Measurements from ENCODE around the gene MS4A10.

The MS4A10 gene

GRCh38 chr11:60838132-60838531 lies 53.0 kb downstream of the MS4A10 start:
- DNase-seq (ENCODE audit: low read depth), result no peak
- peak; percentile 31 for TF ChIP-seq CTCF (IDR thresholded peaks at IDR 0.05; ENCODE audit: control insufficient read depth, insufficient read depth, low read depth, low read length, missing control alignments)
- H3K4me3 ChIP-seq (ENCODE audit: control insufficient read depth, low read depth, low read length), result no peak overlapping the region

GRCh38 chr11:60840470-60841430 lies 55.6 kb downstream of the MS4A10 start:
- peak; percentile 82 for DNase-seq (ENCODE audit: low read depth)
- no peak for TF ChIP-seq CTCF (IDR thresholded peaks at IDR 0.05; ENCODE audit: control insufficient read depth, insufficient read depth, low read depth, low read length, missing control alignments)
- H3K4me3 ChIP-seq (ENCODE audit: control insufficient read depth, low read depth, low read length), result no peak overlapping the region

DNA sequence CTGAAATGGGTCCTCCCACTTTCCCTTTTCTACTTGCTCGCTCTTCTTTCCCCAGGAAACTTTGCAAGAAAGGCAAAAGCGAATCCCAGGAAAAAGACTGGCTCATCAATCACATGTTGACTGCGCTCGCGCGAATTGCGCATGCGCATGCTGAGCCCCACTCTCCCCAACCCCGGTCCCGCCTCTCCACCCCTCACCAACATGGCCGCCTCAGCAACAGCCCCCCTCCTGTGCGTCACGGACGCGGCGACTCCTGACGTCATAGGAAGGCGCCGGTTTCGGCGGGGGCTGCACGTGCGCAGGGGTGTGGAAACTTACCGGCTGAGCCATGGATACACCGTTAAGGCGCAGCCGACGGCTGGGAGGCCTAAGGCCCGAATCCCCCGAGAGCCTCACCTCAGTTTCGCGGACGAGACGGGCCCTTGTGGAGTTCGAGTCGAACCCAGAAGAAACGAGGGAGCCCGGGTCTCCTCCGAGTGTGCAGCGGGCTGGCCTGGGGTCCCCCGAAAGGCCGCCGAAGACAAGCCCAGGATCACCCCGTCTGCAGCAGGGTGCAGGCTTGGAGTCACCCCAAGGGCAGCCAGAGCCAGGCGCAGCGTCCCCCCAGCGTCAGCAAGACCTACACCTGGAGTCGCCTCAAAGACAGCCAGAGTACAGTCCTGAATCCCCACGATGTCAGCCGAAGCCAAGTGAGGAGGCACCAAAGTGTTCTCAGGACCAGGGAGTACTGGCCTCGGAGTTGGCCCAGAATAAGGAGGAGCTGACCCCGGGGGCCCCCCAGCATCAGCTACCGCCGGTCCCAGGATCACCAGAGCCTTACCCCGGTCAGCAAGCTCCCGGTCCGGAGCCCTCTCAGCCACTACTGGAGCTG lies 56.9 kb downstream of the MS4A10 start, which contains the start of gene CCDC86:
CCDC86 (plus strand) TSS at position 317 of the 871 bp plus-strand sequence; CDS start at position 329, 12 bp downstream.
- no peak for TF ChIP-seq CTCF (IDR thresholded peaks at IDR 0.05; ENCODE audit: control insufficient read depth, insufficient read depth, low read depth, low read length, missing control alignments)
- DNase-seq (ENCODE audit: low read depth), result peak; percentile 80
- peak within 1 kb of the TSS; percentile 99 for H3K4me3 ChIP-seq (ENCODE audit: control insufficient read depth, low read depth, low read length)

DNA sequence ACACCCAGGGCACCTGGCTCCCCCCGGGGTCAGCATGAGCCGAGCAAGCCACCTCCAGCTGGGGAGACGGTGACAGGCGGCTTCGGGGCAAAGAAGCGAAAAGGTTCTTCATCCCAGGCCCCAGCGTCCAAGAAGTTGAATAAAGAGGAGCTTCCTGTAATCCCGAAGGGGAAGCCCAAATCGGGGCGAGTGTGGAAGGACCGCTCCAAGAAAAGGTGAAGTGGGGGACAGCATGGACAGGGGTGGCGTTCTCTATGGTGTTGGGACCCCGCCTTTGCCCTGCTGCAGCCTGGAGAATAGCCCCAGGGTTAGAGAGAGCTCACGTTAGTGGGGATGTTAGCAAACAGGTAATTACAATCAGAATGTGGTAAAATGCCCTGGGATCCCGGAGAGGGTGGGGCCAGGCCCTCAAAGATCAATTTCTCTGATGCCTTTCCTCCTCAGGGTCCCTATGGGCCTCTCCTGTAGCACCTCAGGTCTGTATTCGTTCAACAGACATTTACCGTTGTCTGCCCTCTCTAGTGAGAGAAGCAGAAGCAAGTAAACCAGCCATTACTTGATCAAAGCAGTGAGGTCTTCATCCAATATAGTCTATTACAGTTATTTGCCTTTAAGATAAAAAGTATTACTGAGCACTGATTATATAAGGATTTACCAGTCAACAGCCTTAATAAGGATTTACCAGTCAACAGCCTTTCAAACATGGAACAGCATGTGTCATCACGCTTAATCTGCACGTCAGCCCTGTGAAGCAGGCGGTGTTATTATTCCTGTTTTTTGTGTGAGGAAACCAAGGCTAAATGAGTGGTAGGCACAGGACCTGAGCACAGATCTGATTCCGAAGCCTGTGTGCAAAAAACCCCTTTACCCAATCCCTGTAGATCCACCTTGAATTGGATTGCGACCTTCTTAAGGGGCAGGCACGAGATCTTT lies 57.8 kb downstream of the MS4A10 start:
- no peak for TF ChIP-seq CTCF (IDR thresholded peaks at IDR 0.05; ENCODE audit: control insufficient read depth, insufficient read depth, low read depth, low read length, missing control alignments)
- H3K4me3 ChIP-seq (ENCODE audit: control insufficient read depth, low read depth, low read length), result peak overlapping the region; percentile 99
- DNase-seq (ENCODE audit: low read depth), result no peak

- H3K4me3 ChIP-seq (ENCODE audit: control insufficient read depth, low read depth, low read length), result peak overlapping the region; percentile 99; the same call in 1 of the 2 replicates
- DNase-seq (ENCODE audit: low read depth), result no peak
- no peak for TF ChIP-seq CTCF (IDR thresholded peaks at IDR 0.05; ENCODE audit: control insufficient read depth, insufficient read depth, low read depth, low read length, missing control alignments)
Measured at GRCh38 chr11:60844045-60844869, 59.1 kb downstream of the MS4A10 start.
